Trophoblast cell (in vitro differentiated cells and primary cell): ENCODE measurements around the gene MGMT.

Experiments
- DNase-seq, 2 donors: peaks; one replicate each; pipeline ENCODE4 v3.0.0-alpha.2; 2016
- H2AFZ ChIP-seq: 2 replicates; pipeline ENCODE4 v1.6.1; 2013; ENCODE audit warnings: low read length, moderate library complexity, mild to moderate bottlenecking; ENCODE audit not compliant: insufficient read depth, poor library complexity
- H2AK5ac ChIP-seq: 2 replicates; pipeline ENCODE4 v1.6.1; 2013; ENCODE audit warnings: mild to moderate bottlenecking, low read length
- H2BK120ac ChIP-seq: 2 replicates; pipeline ENCODE4 v1.6.1; 2013; ENCODE audit warnings: low read length, mild to moderate bottlenecking, moderate library complexity; ENCODE audit not compliant: insufficient read depth, poor library complexity
- H2BK12ac ChIP-seq: 2 replicates; pipeline ENCODE4 v1.6.1; 2013; ENCODE audit warnings: mild to moderate bottlenecking, low read length, moderate library complexity
- H2BK5ac ChIP-seq: 2 replicates; pipeline ENCODE4 v1.6.1; 2013; ENCODE audit warnings: low read length, low read depth, moderate library complexity, mild to moderate bottlenecking; ENCODE audit not compliant: poor library complexity
- H3K14ac ChIP-seq: 2 replicates; pipeline ENCODE4 v1.6.1; 2013; ENCODE audit warnings: mild to moderate bottlenecking, low read length
- H3K18ac ChIP-seq: 2 replicates; pipeline ENCODE4 v1.6.1; 2013; ENCODE audit warnings: mild to moderate bottlenecking, low read length
- H3K23ac ChIP-seq: 2 replicates; pipeline ENCODE4 v1.6.1; 2013; ENCODE audit warnings: low read length
- H3K27ac ChIP-seq: 2 replicates; pipeline ENCODE4 v1.5.1; 2013; ENCODE audit warnings: low read depth, mild to moderate bottlenecking, inconsistent platforms, low read length, moderate library complexity
- H3K27me3 ChIP-seq: 2 replicates; pipeline ENCODE4 v1.6.1; 2013; ENCODE audit warnings: inconsistent platforms, mild to moderate bottlenecking, low read length, moderate library complexity; ENCODE audit not compliant: insufficient read depth
- H3K36me3 ChIP-seq, 2 experiments: 1 replicate in 1 of 2; 2 replicates in 1 of 2; pipeline ENCODE4 v1.6.1; 2013; ENCODE audit warnings: low read length in 2 of 2, mild to moderate bottlenecking in 2 of 2, moderate library complexity in 1 of 2; ENCODE audit not compliant: insufficient read depth in 2 of 2, control insufficient read depth in 1 of 2
- H3K4ac ChIP-seq: 2 replicates; pipeline ENCODE4 v1.6.1; 2013; ENCODE audit warnings: low read depth, mild to moderate bottlenecking, low read length, moderate library complexity
- H3K4me1 ChIP-seq, 2 experiments: 1 replicate in 1 of 2; 2 replicates in 1 of 2; pipeline ENCODE4 v1.6.1; 2013; ENCODE audit warnings: low read length in 2 of 2, mild to moderate bottlenecking in 2 of 2, moderate library complexity in 1 of 2; ENCODE audit not compliant: insufficient read depth in 2 of 2, control insufficient read depth in 1 of 2
- H3K4me2 ChIP-seq: 2 replicates; pipeline ENCODE4 v1.6.1; 2013; ENCODE audit warnings: inconsistent platforms, mild to moderate bottlenecking, low read length, moderate library complexity
- H3K4me3 ChIP-seq: 2 replicates; pipeline ENCODE4 v1.5.1; 2013; ENCODE audit warnings: mild to moderate bottlenecking, low read depth, low read length, inconsistent platforms
- H3K79me1 ChIP-seq: one replicate; pipeline ENCODE4 v1.6.1; 2013; ENCODE audit warnings: low read length
- H3K79me2 ChIP-seq: 2 replicates; pipeline ENCODE4 v1.6.1; 2013; ENCODE audit warnings: low read length, mild to moderate bottlenecking; ENCODE audit not compliant: control insufficient read depth, insufficient read depth, poor library complexity
- H3K9ac ChIP-seq: 2 replicates; pipeline ENCODE4 v1.6.1; 2013; ENCODE audit warnings: mild to moderate bottlenecking, low read length
- H3K9me3 ChIP-seq: 2 replicates; pipeline ENCODE4 v1.6.1; 2013; ENCODE audit warnings: low read depth, mild to moderate bottlenecking, control low read depth, inconsistent platforms, low read length; ENCODE audit not compliant: insufficient read depth
- H4K12ac ChIP-seq: 2 replicates; pipeline ENCODE4 v1.6.1; 2013; ENCODE audit warnings: low read depth, mild to moderate bottlenecking, low read length, moderate library complexity
- H4K8ac ChIP-seq: 2 replicates; pipeline ENCODE4 v1.6.1; 2013; ENCODE audit warnings: low read depth, mild to moderate bottlenecking, low read length, moderate library complexity
- H4K91ac ChIP-seq: one replicate; pipeline ENCODE4 v1.6.1; 2013; ENCODE audit warnings: low read depth, mild to moderate bottlenecking, low read length, moderate library complexity
- WGBS: extraction: QIAGEN DNeasy Blood & Tissue Kit; methylation state at CpG from one replicate; pipeline ENCODE4 v1.1.7; 2013; ENCODE audit warnings: missing lambda C conversion rate; ENCODE audit not compliant: insufficient read length, insufficient coverage; ENCODE audit errors: extremely low coverage; 5-methylcytosine and 5-hydroxymethylcytosine counted together

MGMT gene

GRCh38 chr10:129421399-129422010, 45.5 kb upstream of the MGMT start:
- no peak for DNase-seq
- Histone ChIP-seq H3K36me3 (no peaks in the 10 kb centered on the region), H3K18ac (no peak overlapping the region), H3K27ac (no peak overlapping the region), H3K79me1 (no peaks in the 10 kb centered on the region), H4K12ac (no peak overlapping the region), H3K4me3 (no peak overlapping the region), H4K91ac (no peak overlapping the region), H2AK5ac (no peak overlapping the region), H3K23ac (no peak overlapping the region), H2AFZ (no peak overlapping the region), H2BK5ac (no peak overlapping the region), H3K27me3 (no peaks in the 10 kb centered on the region), H3K9ac (no peak overlapping the region), H3K4me1 (no peaks in the 10 kb centered on the region), H2BK12ac (no peak overlapping the region), H2BK120ac (no peak overlapping the region), H3K9me3 (peaks cover 3% of the 10 kb centered on the region), H3K79me2 (no peaks in the 10 kb centered on the region), H4K8ac (no peak overlapping the region), H3K4ac (no peak overlapping the region), H3K14ac (no peak overlapping the region), H3K4me2 (no peak overlapping the region)
- WGBS: no CpG with 5 or more reads among the region's 10 CpGs

- no peak overlapping the region for H4K91ac ChIP-seq
- no CpG with 5 or more reads among the region's 15 CpGs for WGBS
- no peaks in the 10 kb centered on the region for H3K79me1 ChIP-seq
- H3K27me3 ChIP-seq: no peaks in the 10 kb centered on the region
- no peak overlapping the region for H2BK120ac ChIP-seq
- no peak overlapping the region for H3K18ac ChIP-seq
- H3K36me3 ChIP-seq: no peaks in the 10 kb centered on the region
- H3K9me3 ChIP-seq: no peaks in the 10 kb centered on the region
- no peak overlapping the region for H4K8ac ChIP-seq
- no peak overlapping the region for H2AFZ ChIP-seq
- H2BK12ac ChIP-seq: no peak overlapping the region
- H3K4ac ChIP-seq: no peak overlapping the region
- H3K9ac ChIP-seq: no peak overlapping the region
- no peaks in the 10 kb centered on the region for H3K4me1 ChIP-seq
- no peak overlapping the region for H3K27ac ChIP-seq
- no peaks in the 10 kb centered on the region for H3K79me2 ChIP-seq
- H2BK5ac ChIP-seq: no peak overlapping the region
- no peak for DNase-seq
- H4K12ac ChIP-seq: no peak overlapping the region
- H3K4me3 ChIP-seq: no peak overlapping the region
- no peak overlapping the region for H3K4me2 ChIP-seq
- H3K14ac ChIP-seq: no peak overlapping the region
- H2AK5ac ChIP-seq: no peak overlapping the region
- no peak overlapping the region for H3K23ac ChIP-seq
These were observed 42.1 kb upstream of the MGMT start for GRCh38 chr10:129424978-129425377.

- no peaks in the 10 kb centered on the region for H3K27me3 ChIP-seq
- no peak overlapping the region for H4K91ac ChIP-seq
- H2BK12ac ChIP-seq: no peak overlapping the region
- no peak overlapping the region for H2BK120ac ChIP-seq
- no CpG with 5 or more reads among the region's 6 CpGs for WGBS
- no peaks in the 10 kb centered on the region for H3K79me2 ChIP-seq
- no peak overlapping the region for H3K27ac ChIP-seq
- H2AFZ ChIP-seq: no peak overlapping the region
- no peak overlapping the region for H3K4me3 ChIP-seq
- no peaks in the 10 kb centered on the region for H3K9me3 ChIP-seq
- no peak overlapping the region for H3K14ac ChIP-seq
- no peak overlapping the region for H3K4me2 ChIP-seq
- no peak overlapping the region for H2AK5ac ChIP-seq
- no peak overlapping the region for H3K4ac ChIP-seq
- H2BK5ac ChIP-seq: no peak overlapping the region
- H3K79me1 ChIP-seq: no peaks in the 10 kb centered on the region
- no peak overlapping the region for H3K23ac ChIP-seq
- no peaks in the 10 kb centered on the region for H3K36me3 ChIP-seq
- H4K12ac ChIP-seq: no peak overlapping the region
- no peak overlapping the region for H3K18ac ChIP-seq
- no peak for DNase-seq
- no peaks in the 10 kb centered on the region for H3K4me1 ChIP-seq
- H4K8ac ChIP-seq: no peak overlapping the region
- no peak overlapping the region for H3K9ac ChIP-seq
These were observed 40.4 kb upstream of the MGMT start for GRCh38 chr10:129426606-129427005.

- DNase-seq: no peak
- H3K36me3 ChIP-seq: no peaks in the 10 kb centered on the region
- H3K4me1 ChIP-seq: no peaks in the 10 kb centered on the region
- H3K27ac ChIP-seq: no peak overlapping the region
- H3K4me2 ChIP-seq: no peak overlapping the region
- H3K18ac ChIP-seq: no peak overlapping the region
- H2BK12ac ChIP-seq: no peak overlapping the region
- no peak overlapping the region for H3K4ac ChIP-seq
- no peak overlapping the region for H3K23ac ChIP-seq
- no peak overlapping the region for H4K91ac ChIP-seq
- no peak overlapping the region for H4K12ac ChIP-seq
- H3K79me2 ChIP-seq: no peaks in the 10 kb centered on the region
- H3K4me3 ChIP-seq: no peak overlapping the region
- no peak overlapping the region for H3K14ac ChIP-seq
- peaks cover 9% of the 10 kb centered on the region for H3K9me3 ChIP-seq
- no peaks in the 10 kb centered on the region for H3K27me3 ChIP-seq
- H2AFZ ChIP-seq: no peak overlapping the region
- H2BK5ac ChIP-seq: no peak overlapping the region
- WGBS: no CpG with 5 or more reads among the region's 7 CpGs
- H3K9ac ChIP-seq: no peak overlapping the region
- no peak overlapping the region for H4K8ac ChIP-seq
- H3K79me1 ChIP-seq: no peaks in the 10 kb centered on the region
- H2BK120ac ChIP-seq: no peak overlapping the region
- no peak overlapping the region for H2AK5ac ChIP-seq
These were observed 33.8 kb upstream of the MGMT start for GRCh38 chr10:129433266-129433665.
